Ovary (tissue), 3 donors: ENCODE results near the gene RAPGEF4.

ENCODE experiments used
- CTCF ChIP-seq, 3 donors: fragments of 450-650 bp in 2 of 3; fragments of 200-600 bp in 1 of 3; IDR thresholded peaks; one replicate each; pipeline versions ENCODE4 v1.5.1 to v1.8.0; 2016 to 2022; ENCODE audit warnings: antibody characterized with exemption in 3 of 3, mild to moderate bottlenecking in 1 of 3
- POLR2A ChIP-seq: fragments of 450-650 bp; IDR thresholded peaks from one replicate; pipeline ENCODE4 v1.6.1; 2017; ENCODE audit warnings: antibody characterized with exemption, mild to moderate bottlenecking, moderate library complexity
- donor health status: DM: no; HTN: no; CAD: no.

- TF ChIP-seq CTCF (IDR thresholded peaks at IDR 0.05) (no peak), POLR2A (no peak)
Measured at GRCh38 chr2:172904236-172904635, 168.6 kb downstream of the RAPGEF4 start.
